Liver (tissue), 9 donors: Measurements from ENCODE around the gene FECH. TPM values are rescaled to one million over a fixed set of nuclear protein-coding genes. Genes with fewer than 3 reads are reported as not detected.
A peak's percentile ranks its signal among the peaks of the same experiment; 100 is the strongest.

ENCODE experiments used
- DNase-seq: peaks from one replicate; pipeline ENCODE4 v3.0.0-alpha.2; 2017; ENCODE audit warnings: low spot score
- H3K27ac ChIP-seq, 2 donors: one replicate each; pipeline ENCODE4 v1.7.0; 2013; ENCODE audit warnings: inconsistent platforms in 2 of 2, low read length in 2 of 2, control low read depth in 1 of 2, low read depth in 1 of 2, mild to moderate bottlenecking in 1 of 2
- H3K27me3 ChIP-seq, 4 donors: one replicate each; pipeline versions ENCODE4 v1.6.1 to v1.7.0; 2013; ENCODE audit warnings: low read length in 3 of 4, inconsistent platforms in 1 of 4, mild to moderate bottlenecking in 1 of 4, moderate library complexity in 1 of 4; ENCODE audit not compliant: control insufficient read depth in 4 of 4, insufficient read depth in 4 of 4
- H3K36me3 ChIP-seq, 4 donors: one replicate each; pipeline versions ENCODE4 v1.6.1 to v1.7.0; 2013; ENCODE audit warnings: low read length in 3 of 4, mild to moderate bottlenecking in 3 of 4, low read depth in 1 of 4, moderate library complexity in 1 of 4; ENCODE audit not compliant: control insufficient read depth in 4 of 4, insufficient read depth in 3 of 4
- H3K4me1 ChIP-seq, 4 donors: one replicate each; pipeline versions ENCODE4 v1.6.1 to v1.7.0; 2013; ENCODE audit warnings: low read length in 3 of 4, mild to moderate bottlenecking in 3 of 4, moderate library complexity in 1 of 4; ENCODE audit not compliant: control insufficient read depth in 4 of 4, insufficient read depth in 4 of 4
- H3K4me3 ChIP-seq, 3 donors: one replicate each; pipeline versions ENCODE4 v1.6.1 to v1.7.0; 2013; ENCODE audit warnings: low read length in 3 of 3, control low read depth in 1 of 3, low read depth in 1 of 3, mild to moderate bottlenecking in 1 of 3
- H3K9ac ChIP-seq, 2 donors: one replicate each; pipeline ENCODE4 v1.7.0; 2013; ENCODE audit warnings: low read length in 2 of 2, mild to moderate bottlenecking in 2 of 2, moderate library complexity in 2 of 2, control low read depth in 1 of 2, low read depth in 1 of 2
- H3K9me3 ChIP-seq, 4 donors: one replicate each; pipeline versions ENCODE4 v1.6.1 to v1.7.0; 2013; ENCODE audit warnings: low read length in 3 of 4; ENCODE audit not compliant: control insufficient read depth in 4 of 4
- ATF3 ChIP-seq: IDR thresholded peaks from 2 replicates; pipeline ENCODE4 v1.6.1; 2016; ENCODE audit warnings: antibody characterized with exemption
- CTCF ChIP-seq: fragments of 150-350 bp; IDR thresholded peaks from 2 replicates; pipeline ENCODE4 v1.5.1; 2017; ENCODE audit warnings: improper control_type of control experiment, low read depth, low read length; ENCODE audit not compliant: missing input control
- EGR1 ChIP-seq, 2 donors: IDR thresholded peaks; 2 replicates each; pipeline ENCODE4 v1.6.1; 2016 to 2018; ENCODE audit warnings: antibody characterized with exemption in 2 of 2, low read depth in 2 of 2
- FOXA1 ChIP-seq: IDR thresholded peaks from 2 replicates; pipeline ENCODE4 v1.6.1; 2016; ENCODE audit warnings: antibody characterized with exemption
- FOXA2 ChIP-seq: IDR thresholded peaks from 2 replicates; pipeline ENCODE4 v1.6.1; 2016; ENCODE audit warnings: antibody characterized with exemption
- GABPA ChIP-seq, 2 donors: IDR thresholded peaks in 1 of 2; conservative IDR thresholded peaks in 1 of 2; 2 replicates each; pipeline ENCODE4 v1.6.1; 2016; ENCODE audit warnings: antibody characterized with exemption in 2 of 2, mild to moderate bottlenecking in 1 of 2, moderate library complexity in 1 of 2
- HNF4A ChIP-seq, 2 donors: conservative IDR thresholded peaks; 2 replicates each; pipeline ENCODE4 v1.6.1; 2016; ENCODE audit warnings: antibody characterized with exemption in 2 of 2, mild to moderate bottlenecking in 2 of 2
- HNF4G ChIP-seq: IDR thresholded peaks from 2 replicates; pipeline ENCODE4 v1.6.1; 2016; ENCODE audit warnings: antibody characterized with exemption
- JUND ChIP-seq, 2 donors: IDR thresholded peaks; 2 replicates each; pipeline ENCODE4 v1.6.1; 2016; ENCODE audit warnings: antibody characterized with exemption in 2 of 2
- MAX ChIP-seq: IDR thresholded peaks from 2 replicates; pipeline ENCODE4 v1.6.1; 2016; ENCODE audit warnings: antibody characterized with exemption
- NR2F2 ChIP-seq: IDR thresholded peaks from 2 replicates; pipeline ENCODE4 v1.6.1; 2016; ENCODE audit warnings: antibody characterized with exemption
- RAD21 ChIP-seq, 2 donors: IDR thresholded peaks; 2 replicates each; pipeline ENCODE4 v1.6.1; 2016; ENCODE audit warnings: antibody characterized with exemption in 2 of 2, mild to moderate bottlenecking in 2 of 2
- REST ChIP-seq: IDR thresholded peaks from 2 replicates; pipeline ENCODE4 v1.6.1; 2016; ENCODE audit warnings: antibody characterized with exemption, mild to moderate bottlenecking
- RXRA ChIP-seq, 2 donors: IDR thresholded peaks; 2 replicates each; pipeline ENCODE4 v1.6.1; 2017 to 2018; ENCODE audit warnings: antibody characterized with exemption in 2 of 2, mild to moderate bottlenecking in 1 of 2
- SP1 ChIP-seq: IDR thresholded peaks from 2 replicates; pipeline ENCODE4 v1.6.1; 2018; ENCODE audit warnings: antibody characterized with exemption, mild to moderate bottlenecking
- TAF1 ChIP-seq: conservative IDR thresholded peaks from 2 replicates; pipeline ENCODE4 v1.6.1; 2016; ENCODE audit warnings: antibody characterized with exemption, mild to moderate bottlenecking
- YY1 ChIP-seq: IDR thresholded peaks from 2 replicates; pipeline ENCODE4 v1.6.1; 2016; ENCODE audit warnings: antibody characterized with exemption, mild to moderate bottlenecking
- ZBTB33 ChIP-seq: IDR thresholded peaks from 2 replicates; pipeline ENCODE4 v1.6.1; 2016; ENCODE audit warnings: antibody characterized with exemption
- WGBS: extraction: QIAGEN DNeasy Blood & Tissue Kit; methylation state at CpG from one replicate; pipeline ENCODE4 v1.1.7; 2013; 5-methylcytosine and 5-hydroxymethylcytosine counted together
- polyA plus RNA-seq, 2 donors: library from polyadenylated mRNA; stranded (reverse) in 1 of 2; unstranded in 1 of 2; fragments of 200-250 nt in 1 of 2; fragments of >200 nt in 1 of 2; fragmentation: Nextera tagmentation in 1 of 2; extraction: Ambion mirVana in 1 of 2; gene quantifications; one replicate each; pipeline versions ENCODE4 v1.2.1 to v1.2.3, GENCODE V29; 2013 to 2015
- total RNA-seq, 2 donors: library from RNA; depleted of rRNA; stranded (reverse); fragments of >200 nt; gene quantifications; one replicate each; pipeline ENCODE4 v1.2.3, GENCODE V29; 2014
- donor health status: healthy.
- donor health status: healthy.
- donor health status: healthy.
- donor health status: healthy.
- donor health status: healthy.

FECH gene
- total and polyA plus RNA-seq, 4 donors, result 13.8 to 1,262 (median 42.1) TPM

GRCh38 chr18:57533006-57533867, 53.3 kb downstream of the FECH start:
- Histone ChIP-seq H3K9me3 (no peaks in the 10 kb centered on the region), H3K27ac (peak overlapping the region in 1 of 2 donors; percentile 28), H3K36me3 (no peaks in the 10 kb centered on the region), H3K4me3 (no peak overlapping the region), H3K9ac (no peak overlapping the region), H3K27me3 (no peaks in the 10 kb centered on the region), H3K4me1 (peaks cover 6 to 26% (median 16%) of the 10 kb centered on the region in 4 donors)
- peak; percentile 54 to 74 for TF ChIP-seq JUND (IDR thresholded peaks at IDR 0.05)
- no peak for TF ChIP-seq FOXA1
- no peak for TF ChIP-seq GABPA (IDR thresholded peaks at IDR 0.05 in 1 of 2, conservative IDR thresholded peaks at IDR 0.05 in 1 of 2)
- peak; percentile 25 to 74 for TF ChIP-seq HNF4A (conservative IDR thresholded peaks at IDR 0.05)
- peak; percentile 94 for TF ChIP-seq ATF3
- TF ChIP-seq MAX, result peak; percentile 64
- no peak for TF ChIP-seq YY1
- TF ChIP-seq HNF4G, result peak; percentile 28
- TF ChIP-seq CTCF, result peak; percentile 9
- peak; percentile 42 for TF ChIP-seq ZBTB33
- TF ChIP-seq NR2F2, result no peak
- TF ChIP-seq EGR1 (IDR thresholded peaks at IDR 0.05; ENCODE audit: low read depth in 2 of 2), result no peak
- peak; percentile 28 for TF ChIP-seq FOXA2
- TF ChIP-seq SP1, result peak; percentile 70
- TF ChIP-seq REST, result peak; percentile 46
- TF ChIP-seq TAF1, result no peak
- peak; percentile 79 to 84 for TF ChIP-seq RXRA (IDR thresholded peaks at IDR 0.05)
- peak; percentile 30 to 46 for TF ChIP-seq RAD21 (IDR thresholded peaks at IDR 0.05)
- WGBS, result 38% methylated on average over 16 of the region's 16 CpGs
- no peak for DNase-seq
